GM20431 (cell line): ENCODE measurements around the gene ATP2C1.
"Not testable (repeated sequence)": the region's sequence is repeated elsewhere in the genome, so short reads cannot be mapped to it uniquely, and the experiment has no call there.

Experiments
- in situ Hi-C: fragments of 300-500 bp; cut with MseI, MboI; formaldehyde crosslinking; loops from one replicate; pipeline ENCODE4 v1.15.0; 2020; ENCODE audit warnings: low sequenced_read_pairs; ENCODE audit not compliant: unreplicated experiment

ATP2C1 gene

GRCh38 chr3:131028844-131029243 lies 135.0 kb downstream of the ATP2C1 start:
- in situ Hi-C loops = no loop called here

GRCh38 chr3:131031660-131032059 lies 137.8 kb downstream of the ATP2C1 start:
- in situ Hi-C loops = no loop called here

- in situ Hi-C loops = no loop called here
Measured at GRCh38 chr3:131033480-131034080, 139.7 kb downstream of the ATP2C1 start.

GRCh38 chr3:131036200-131036816 lies 142.4 kb downstream of the ATP2C1 start:
- in situ Hi-C loops = no loop called here

- in situ Hi-C loops = no loop called here
Measured at GRCh38 chr3:131036986-131037385, 143.1 kb downstream of the ATP2C1 start.

- in situ Hi-C loops = no loop called here
Measured at GRCh38 chr3:131038326-131038725, 144.4 kb downstream of the ATP2C1 start.

- in situ Hi-C loops = not testable (repeated sequence)
Measured at GRCh38 chr3:131042271-131042985, 148.5 kb downstream of the ATP2C1 start.

- in situ Hi-C loops = no loop called here
Measured at GRCh38 chr3:131047582-131047981, 153.7 kb downstream of the ATP2C1 start.

- in situ Hi-C loops = no loop called here
Measured at GRCh38 chr3:131048030-131048429, 154.1 kb downstream of the ATP2C1 start.

GRCh38 chr3:131050001-131050400 lies 156.1 kb downstream of the ATP2C1 start:
- in situ Hi-C loops = no loop called here

- in situ Hi-C loops = no loop called here
Measured at GRCh38 chr3:131053043-131053859, 159.4 kb downstream of the ATP2C1 start.
